OCI-LY1 (cell line): ENCODE measurements around the gene TADA3.

ENCODE experiments used
- H2AFZ ChIP-seq: fragments of 200-600 bp; sonication (generic), shearing (Covaris generic); 2 replicates; pipeline ENCODE4 v1.6.0; 2014; ENCODE audit warnings: antibody characterized with exemption, mild to moderate bottlenecking, low read length
- H3F3A ChIP-seq: fragments of 200-600 bp; sonication (generic), shearing (Covaris generic); 2 replicates; pipeline ENCODE4 v1.6.0; 2014; ENCODE audit warnings: mild to moderate bottlenecking, antibody characterized with exemption, low read length, moderate library complexity; ENCODE audit not compliant: insufficient read depth
- H3K27ac ChIP-seq: fragments of 200-600 bp; sonication (generic); 2 replicates; pipeline ENCODE4 v1.5.1; 2014; ENCODE audit warnings: low read length, mixed run types, mild to moderate bottlenecking, low read depth; ENCODE audit not compliant: poor library complexity, severe bottlenecking
- H3K27me3 ChIP-seq: fragments of 200-600 bp; sonication (generic); 2 replicates; pipeline ENCODE4 v1.6.0; 2014; ENCODE audit warnings: antibody characterized with exemption, mild to moderate bottlenecking, low read length, moderate library complexity; ENCODE audit not compliant: insufficient read depth
- H3K36me3 ChIP-seq: fragments of 200-600 bp; sonication (generic); 2 replicates; pipeline ENCODE4 v1.6.1; 2014; ENCODE audit warnings: mild to moderate bottlenecking, antibody characterized with exemption, low read length, moderate library complexity, mixed read lengths; ENCODE audit not compliant: insufficient read depth
- H3K4me1 ChIP-seq: fragments of 200-600 bp; sonication (generic); 2 replicates; pipeline ENCODE4 v1.5.1; 2014; ENCODE audit warnings: mild to moderate bottlenecking, low read length, moderate library complexity; ENCODE audit not compliant: insufficient read depth, severe bottlenecking
- H3K4me2 ChIP-seq: fragments of 200-600 bp; sonication (generic), shearing (Covaris generic); 2 replicates; pipeline ENCODE4 v1.6.1; 2014; ENCODE audit warnings: low read length
- H3K4me3 ChIP-seq: fragments of 200-600 bp; sonication (generic); 2 replicates; pipeline ENCODE4 v1.5.1; 2014; ENCODE audit warnings: low read length, low read depth, mild to moderate bottlenecking, mixed read lengths; ENCODE audit not compliant: poor library complexity, severe bottlenecking
- H3K79me2 ChIP-seq: fragments of 200-600 bp; shearing (Covaris generic); 2 replicates; pipeline ENCODE4 v1.6.1; 2016; ENCODE audit warnings: mixed run types, low read length, mixed read lengths; ENCODE audit not compliant: insufficient read depth
- H3K9ac ChIP-seq: fragments of 200-600 bp; sonication (generic), shearing (Covaris generic); 2 replicates; pipeline ENCODE4 v1.6.1; 2014; ENCODE audit warnings: mild to moderate bottlenecking, low read length, mixed read lengths
- H3K9me2 ChIP-seq: fragments of 200-600 bp; sonication (generic), shearing (Covaris generic); 2 replicates; pipeline ENCODE4 v1.6.1; 2014; ENCODE audit warnings: low read depth, mild to moderate bottlenecking, low read length, mixed read lengths
- H3K9me3 ChIP-seq: fragments of 200-600 bp; shearing (Covaris generic); 2 replicates; pipeline ENCODE4 v1.6.1; 2014; ENCODE audit warnings: low read length, mixed read lengths
- H4K20me1 ChIP-seq: fragments of 200-600 bp; sonication (generic), shearing (Covaris generic); 2 replicates; pipeline ENCODE4 v1.6.0; 2016; ENCODE audit warnings: mild to moderate bottlenecking, low read length; ENCODE audit not compliant: insufficient read depth
- CTCF ChIP-seq: fragments of 200-600 bp; sonication (generic), shearing (Covaris generic); IDR thresholded peaks from 2 replicates; pipeline ENCODE4 v1.5.1; 2017; ENCODE audit warnings: mild to moderate bottlenecking, antibody characterized with exemption, low read length, moderate library complexity, mixed read lengths
- EZH2 ChIP-seq: fragments of 200-600 bp; sonication (generic), shearing (Covaris generic); IDR thresholded peaks from 2 replicates; pipeline ENCODE4 v1.8.0; 2017; ENCODE audit warnings: borderline replicate concordance, mixed run types, mild to moderate bottlenecking, antibody characterized with exemption, low read length, moderate library complexity, mixed read lengths

Gene TADA3

DNA sequence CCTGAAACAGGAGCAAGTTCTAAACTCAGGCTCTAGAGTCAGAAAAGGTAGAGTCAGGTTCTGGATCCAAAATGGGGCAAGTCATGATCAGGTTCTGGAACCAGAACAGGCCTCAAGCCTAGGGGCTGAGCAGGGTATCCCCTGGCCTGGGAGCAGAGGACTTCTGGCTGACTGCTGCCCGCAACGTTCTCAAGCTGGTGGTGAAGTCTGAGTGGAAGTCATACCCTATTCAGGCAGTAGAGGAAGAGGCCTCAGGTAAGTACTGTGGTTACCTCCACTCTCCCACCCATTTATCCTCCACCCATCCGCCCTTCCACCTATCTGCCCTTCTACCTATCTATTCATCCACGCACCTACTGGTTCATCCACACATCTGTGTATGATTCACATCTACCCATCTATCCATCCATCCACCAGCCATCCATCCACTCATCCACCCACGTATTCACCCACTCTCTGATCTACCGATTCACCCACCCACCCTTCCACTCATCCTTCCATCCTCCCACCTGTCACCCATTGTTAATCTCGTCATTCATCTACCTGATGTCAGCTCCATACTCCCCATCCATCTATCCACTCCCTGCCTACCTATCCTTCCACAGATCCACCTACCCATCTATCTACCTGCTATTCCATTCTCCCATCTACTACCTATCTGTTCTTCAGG lies 26.5 kb upstream of the TADA3 start:
- TF ChIP-seq EZH2 (no peak), CTCF (no peak)
- no peaks in the 10 kb centered on the region for H3K4me1 ChIP-seq

DNA sequence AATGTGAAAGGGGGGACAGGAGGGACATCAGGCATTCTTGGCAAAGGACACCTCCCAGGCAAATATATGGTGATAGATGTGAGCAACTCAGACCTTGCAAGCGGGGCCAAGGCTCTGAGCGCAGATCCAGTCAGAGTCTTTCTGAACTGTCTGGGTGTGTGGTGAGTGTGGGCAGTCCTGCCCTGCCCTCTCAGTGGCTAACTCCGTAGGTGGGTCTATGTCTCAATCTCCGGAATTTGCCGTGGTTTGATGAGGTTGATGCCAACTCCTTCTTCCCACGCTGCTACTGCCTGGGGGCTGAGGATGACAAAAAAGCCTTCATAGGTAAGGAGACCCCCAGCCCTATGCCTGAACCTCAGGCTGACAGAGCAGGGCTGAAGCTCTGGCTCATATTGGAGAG lies 25.2 kb upstream of the TADA3 start:
- Histone ChIP-seq H3K4me3 (no peak overlapping the region), H3K9me2 (no peaks in the 10 kb centered on the region), H3K4me1 (no peaks in the 10 kb centered on the region), H3F3A (no peaks in the 10 kb centered on the region), H3K9me3 (no peaks in the 10 kb centered on the region), H4K20me1 (no peaks in the 10 kb centered on the region), H2AFZ (no peak overlapping the region), H3K36me3 (peaks cover 7% of the 10 kb centered on the region; the same call in 1 of the 2 replicates), H3K27me3 (no peaks in the 10 kb centered on the region), H3K79me2 (no peaks in the 10 kb centered on the region), H3K27ac (no peak overlapping the region), H3K4me2 (no peak overlapping the region), H3K9ac (no peak overlapping the region)
- TF ChIP-seq EZH2, result no peak
- TF ChIP-seq CTCF, result no peak

More for the DNA sequence above, 26.5 kb upstream of the TADA3 start:
- Histone ChIP-seq H3K27ac (no peak overlapping the region), H4K20me1 (no peaks in the 10 kb centered on the region), H3K79me2 (no peaks in the 10 kb centered on the region), H3K9ac (no peak overlapping the region), H3K27me3 (no peaks in the 10 kb centered on the region), H3K36me3 (no peaks in the 10 kb centered on the region), H3K9me2 (no peaks in the 10 kb centered on the region), H2AFZ (no peak overlapping the region), H3K9me3 (no peaks in the 10 kb centered on the region), H3F3A (no peaks in the 10 kb centered on the region), H3K4me2 (no peak overlapping the region), H3K4me3 (no peak overlapping the region)

DNA sequence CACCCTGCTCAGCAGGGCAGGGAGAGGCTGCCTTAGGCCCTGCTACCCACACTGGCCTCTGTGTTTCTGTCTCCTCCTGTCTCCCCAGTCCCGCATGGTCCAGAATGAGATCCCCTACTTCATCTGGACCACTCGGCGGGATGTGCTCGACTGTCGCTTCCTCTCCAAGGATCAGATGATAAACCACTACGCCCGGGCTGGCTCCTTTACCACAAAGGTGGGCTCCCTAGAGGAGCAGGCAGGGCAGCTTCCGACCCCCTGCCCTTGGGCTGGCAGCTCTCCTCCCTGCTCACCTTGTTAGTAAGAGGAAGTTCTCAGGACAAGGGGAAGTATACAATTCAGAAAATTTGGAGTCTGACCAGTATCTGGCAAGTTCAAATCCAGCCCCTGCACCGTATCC lies 23.7 kb upstream of the TADA3 start:
- peaks cover 13% of the 10 kb centered on the region; the same call in 1 of the 2 replicates for H3K36me3 ChIP-seq

More for the DNA sequence above, 23.7 kb upstream of the TADA3 start:
- no peak overlapping the region for H3K9ac ChIP-seq
- no peak overlapping the region for H3K4me3 ChIP-seq
- no peaks in the 10 kb centered on the region for H3K79me2 ChIP-seq
- H3K9me3 ChIP-seq, result no peaks in the 10 kb centered on the region
- TF ChIP-seq EZH2 (no peak), CTCF (no peak)
- H3K4me1 ChIP-seq, result no peaks in the 10 kb centered on the region
- no peaks in the 10 kb centered on the region for H4K20me1 ChIP-seq
- H2AFZ ChIP-seq, result no peak overlapping the region
- H3K9me2 ChIP-seq, result no peaks in the 10 kb centered on the region
- no peak overlapping the region for H3K27ac ChIP-seq
- no peak overlapping the region for H3K4me2 ChIP-seq
- no peaks in the 10 kb centered on the region; the same call in 1 of the 2 replicates for H3F3A ChIP-seq
- no peaks in the 10 kb centered on the region for H3K27me3 ChIP-seq
